Measurements from ENCODE around the gene XPNPEP2. TPM values are rescaled to one million over a fixed set of nuclear protein-coding genes. Genes with fewer than 3 reads are reported as not detected.

Gene XPNPEP2
- 0.06 TPM for polyA plus RNA-seq (2013, experiment 1 of 2; ENCODE audit: insufficient read length)
- polyA plus RNA-seq (2013, experiment 2 of 2; ENCODE audit: insufficient read length), result 0.36 TPM

- peak; percentile 32 for DNase-seq
These were observed at the start of gene XPNPEP2 for GRCh38 chrX:129738466-129739308. Gene XPNPEP2 (plus strand): TSS chrX:129738979. CDS start chrX:129739214, 235 bp downstream.

- DNase-seq, result no peak
These were observed 49.0 kb upstream of the XPNPEP2 start for GRCh38 chrX:129689796-129690195.

GRCh38 chrX:129690435-129690834, 48.3 kb upstream of the XPNPEP2 start:
- no peak for DNase-seq

- no peak for DNase-seq
These were observed 45.4 kb upstream of the XPNPEP2 start for GRCh38 chrX:129693354-129693753.

GRCh38 chrX:129694805-129695204, 44.0 kb upstream of the XPNPEP2 start:
- no peak for DNase-seq

- no peak for DNase-seq
These were observed 43.2 kb upstream of the XPNPEP2 start for GRCh38 chrX:129695535-129695934.

- DNase-seq, result no peak
These were observed 42.8 kb upstream of the XPNPEP2 start for GRCh38 chrX:129695937-129696336.

- DNase-seq, result no peak
These were observed 42.2 kb upstream of the XPNPEP2 start for GRCh38 chrX:129696463-129697155.

- DNase-seq, result no peak
These were observed 41.5 kb upstream of the XPNPEP2 start for GRCh38 chrX:129697204-129697829.

- DNase-seq, result no peak
These were observed 40.6 kb upstream of the XPNPEP2 start for GRCh38 chrX:129698150-129698549.

- DNase-seq, result no peak
These were observed 38.2 kb upstream of the XPNPEP2 start for GRCh38 chrX:129700536-129700935.

- DNase-seq, result peak; percentile 18
These were observed 37.1 kb upstream of the XPNPEP2 start for GRCh38 chrX:129701624-129702069.

GRCh38 chrX:129704491-129704890, 34.3 kb upstream of the XPNPEP2 start:
- DNase-seq, result no peak

GRCh38 chrX:129705377-129705925, 33.3 kb upstream of the XPNPEP2 start:
- DNase-seq, result no peak

- no peak for DNase-seq
These were observed 32.8 kb upstream of the XPNPEP2 start for GRCh38 chrX:129705988-129706387.

- no peak for DNase-seq
These were observed 32.2 kb upstream of the XPNPEP2 start for GRCh38 chrX:129706400-129707072.

GRCh38 chrX:129714581-129714980, 24.2 kb upstream of the XPNPEP2 start:
- DNase-seq, result no peak

GRCh38 chrX:129716507-129716906, 22.3 kb upstream of the XPNPEP2 start:
- DNase-seq, result no peak

GRCh38 chrX:129717892-129718291, 20.9 kb upstream of the XPNPEP2 start:
- peak; percentile 74 for DNase-seq

- DNase-seq, result no peak
These were observed 20.1 kb upstream of the XPNPEP2 start for GRCh38 chrX:129718676-129719075.

- DNase-seq, result no peak
These were observed 19.5 kb upstream of the XPNPEP2 start for GRCh38 chrX:129719268-129719667.

GRCh38 chrX:129719931-129720530, 18.7 kb upstream of the XPNPEP2 start:
- DNase-seq, result no peak
